A549 (cell line): ENCODE data around the gene UPB1. TPM values are rescaled to one million over a fixed set of nuclear protein-coding genes. Genes with fewer than 3 reads are reported as not detected.

Experiments
- ATAC-seq, 2 experiments: fragments of 200-7000 bp in 1 of 2; fragments of >200 bp in 1 of 2; cut with Nextera tagmentation in 1 of 2; cut with Tn5 transposase in 1 of 2; 3 replicates each; pipeline versions ENCODE4 v1.8.0 to v1.9.1; 2018 to 2020; ENCODE audit warnings: mild to moderate bottlenecking in 1 of 2, moderate library complexity in 1 of 2
- CTCF ChIA-PET: fragments of 300-600 bp; sonication (Branson Sonifier 250); formaldehyde crosslinking; extraction: SDS; loops from one replicate; lab custom pipeline; 2021; ENCODE audit warnings: antibody characterized with exemption, inconsistent platforms; lab: Yijun Ruan, JAX
- POLR2A ChIA-PET: fragments of 350-600 bp; formaldehyde crosslinking; extraction: SDS; loops from one replicate; lab custom pipeline; 2021; ENCODE audit warnings: antibody characterized with exemption, inconsistent platforms; lab: Yijun Ruan, JAX
- DNase-seq, 2 experiments: peaks; one replicate each; pipeline versions ENCODE4 v3.0.0 to v3.0.0-alpha.2; 2011 to 2016; ENCODE audit warnings: low read depth in 1 of 2, low spot score in 1 of 2
- FAIRE-seq: peaks from 2 replicates; lab custom pipeline; 2011; peaks lifted over from hg19 to GRCh38; lab: Jason Lieb, UNC
- H3K27ac ChIP-seq, 2 experiments: fragments of >200 bp; sonication (Bioruptor Twin); formaldehyde crosslinking; 3 replicates each; pipeline ENCODE4 v1.5.1; 2016 to 2017
- H3K4me1 ChIP-seq: fragments of >200 bp; sonication (Bioruptor Twin); formaldehyde crosslinking; 3 replicates; pipeline ENCODE4 v1.6.1; 2016
- H3K4me2 ChIP-seq: fragments of >200 bp; sonication (Bioruptor Twin); formaldehyde crosslinking; 3 replicates; pipeline ENCODE4 v1.6.1; 2016
- H3K4me3 ChIP-seq: fragments of >200 bp; sonication (Bioruptor Twin); formaldehyde crosslinking; 3 replicates; pipeline ENCODE4 v1.5.1; 2016
- H3K9me3 ChIP-seq: fragments of >200 bp; sonication (Bioruptor Twin); formaldehyde crosslinking; 3 replicates; pipeline ENCODE4 v1.6.1; 2016
- BCL3 ChIP-seq: fragments of >200 bp; sonication (Bioruptor Twin); formaldehyde crosslinking; IDR thresholded peaks from 3 replicates; pipeline ENCODE4 v1.6.1; 2016
- CBX8 ChIP-seq: fragments of 200-600 bp; sonication (generic); IDR thresholded peaks from 2 replicates; pipeline ENCODE4 v1.6.1; 2016
- FOXS1 ChIP-seq: fragments of 250-450 bp; sonication (Bioruptor Pico); IDR thresholded peaks from 2 replicates; pipeline ENCODE4 v1.5.0; 2020; ENCODE audit warnings: mild to moderate bottlenecking, moderate library complexity
- GATA3 ChIP-seq: IDR thresholded peaks from 2 replicates; pipeline ENCODE4 v1.6.1; 2012; ENCODE audit warnings: borderline replicate concordance
- HDAC2 ChIP-seq: fragments of 200-600 bp; sonication (generic); IDR thresholded peaks from 2 replicates; pipeline ENCODE4 v1.6.1; 2016
- HEYL ChIP-seq: fragments of 250-450 bp; sonication (Bioruptor Pico); IDR thresholded peaks from 2 replicates; pipeline ENCODE4 v1.8.0; 2021; ENCODE audit warnings: mild to moderate bottlenecking, moderate library complexity
- HOXB5 ChIP-seq: fragments of 250-450 bp; sonication (Bioruptor Pico); IDR thresholded peaks from 2 replicates; pipeline ENCODE4 v1.5.0; 2020; ENCODE audit warnings: mild to moderate bottlenecking, moderate library complexity
- KDM1A ChIP-seq: fragments of 200-600 bp; sonication (generic); IDR thresholded peaks from 2 replicates; pipeline ENCODE4 v1.6.1; 2016; ENCODE audit warnings: low read depth, mild to moderate bottlenecking
- NFE2L2 ChIP-seq: fragments of 150-350 bp; conservative IDR thresholded peaks from 2 replicates; pipeline ENCODE4 v1.6.1; 2014; ENCODE audit warnings: low read length
- NR3C1 ChIP-seq: fragments of >200 bp; sonication (Bioruptor Twin); formaldehyde crosslinking; IDR thresholded peaks from 3 replicates; pipeline ENCODE4 v1.6.1; 2017
- POLR2AphosphoS2 ChIP-seq: conservative IDR thresholded peaks from 2 replicates; pipeline ENCODE4 v1.6.1; 2012; ENCODE audit warnings: low read length, improper control_type of control experiment, inconsistent platforms
- RNF2 ChIP-seq: fragments of 200-600 bp; sonication (generic); IDR thresholded peaks from 2 replicates; pipeline ENCODE4 v1.6.1; 2016; ENCODE audit warnings: low read depth, mild to moderate bottlenecking, antibody characterized with exemption, moderate library complexity, borderline replicate concordance
- TP53 ChIP-seq: fragments of 250-450 bp; sonication (Bioruptor Pico); IDR thresholded peaks from 2 replicates; pipeline ENCODE4 v1.5.0; 2021; ENCODE audit warnings: mild to moderate bottlenecking, moderate library complexity
- ZNF302 ChIP-seq: fragments of 250-450 bp; sonication (Bioruptor Pico); IDR thresholded peaks from 2 replicates; pipeline ENCODE4 v1.9.0; 2021; ENCODE audit warnings: inconsistent platforms, mild to moderate bottlenecking, moderate library complexity
- WGBS: methylation state at CpG from one replicate; pipeline ENCODE4 v1.1.6; 2017; ENCODE audit errors: missing lambda C conversion rate; 5-methylcytosine and 5-hydroxymethylcytosine counted together
- polyA plus RNA-seq, 4 experiments: library from polyadenylated mRNA; depleted of rRNA in 3 of 4; stranded (reverse); fragments of >200 nt; fragmentation: RNase III in 1 of 4; extraction: RNeasy Plus Mini Kit Qiagen cat#74134 plus additional on column Dnase treatment in 1 of 4; gene quantifications; 2 replicates in 3 of 4; 3 replicates in 1 of 4; pipeline ENCODE4 v1.2.3, GENCODE V29; 2011 to 2017
- TF ChIP-seq, protein P1 (sequence below): fragments of >200 bp; sonication (Bioruptor Twin); formaldehyde crosslinking; IDR thresholded peaks from 3 replicates; pipeline ENCODE4 v1.5.1; 2016
- TF ChIP-seq, protein P2 (sequence below): fragments of 150-350 bp; IDR thresholded peaks from 2 replicates; pipeline ENCODE4 v1.6.1; 2014; ENCODE audit warnings: low read depth, mild to moderate bottlenecking, low read length

UPB1 gene
- polyA plus RNA-seq, 2 of the 4 experiments (the other 2 are of a cell fraction) = 0.04 TPM; not detected in 1

- WGBS = 30% methylated on average over 1 of the region's 1 CpG
- H3K4me1 ChIP-seq = peaks cover 17% of the 10 kb centered on the region
- ChIA-PET CTCF (interaction anchor here (0.8 to 1.4 kb wide), 5 partner anchors 11 to 60 kb away, joined by 3 to 4 read pairs (median 3); no protein-coding TSS in a partner anchor), POLR2A (no interaction called here)
- no peak overlapping the region for H3K4me3 ChIP-seq
- DNase-seq = peak in 1 of 2 experiments; percentile 17
- peak overlapping the region in 1 of 2 experiments; percentile 70; a peak in 3 of 6 replicates for H3K27ac ChIP-seq
- peak; percentile 24 to 45; a peak in 3 of 6 replicates for ATAC-seq
- H3K9me3 ChIP-seq = no peaks in the 10 kb centered on the region
- FAIRE-seq = no peak
- no peak for TF ChIP-seq TP53 (CRISPR knock-in tag)
- TF ChIP-seq FOXS1 = no peak
- TF ChIP-seq, protein P1, sequence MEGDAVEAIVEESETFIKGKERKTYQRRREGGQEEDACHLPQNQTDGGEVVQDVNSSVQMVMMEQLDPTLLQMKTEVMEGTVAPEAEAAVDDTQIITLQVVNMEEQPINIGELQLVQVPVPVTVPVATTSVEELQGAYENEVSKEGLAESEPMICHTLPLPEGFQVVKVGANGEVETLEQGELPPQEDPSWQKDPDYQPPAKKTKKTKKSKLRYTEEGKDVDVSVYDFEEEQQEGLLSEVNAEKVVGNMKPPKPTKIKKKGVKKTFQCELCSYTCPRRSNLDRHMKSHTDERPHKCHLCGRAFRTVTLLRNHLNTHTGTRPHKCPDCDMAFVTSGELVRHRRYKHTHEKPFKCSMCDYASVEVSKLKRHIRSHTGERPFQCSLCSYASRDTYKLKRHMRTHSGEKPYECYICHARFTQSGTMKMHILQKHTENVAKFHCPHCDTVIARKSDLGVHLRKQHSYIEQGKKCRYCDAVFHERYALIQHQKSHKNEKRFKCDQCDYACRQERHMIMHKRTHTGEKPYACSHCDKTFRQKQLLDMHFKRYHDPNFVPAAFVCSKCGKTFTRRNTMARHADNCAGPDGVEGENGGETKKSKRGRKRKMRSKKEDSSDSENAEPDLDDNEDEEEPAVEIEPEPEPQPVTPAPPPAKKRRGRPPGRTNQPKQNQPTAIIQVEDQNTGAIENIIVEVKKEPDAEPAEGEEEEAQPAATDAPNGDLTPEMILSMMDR = no peak
- TF ChIP-seq KDM1A = no peak
- no peak for TF ChIP-seq NFE2L2
- no peak for TF ChIP-seq ZNF302
- H3K4me2 ChIP-seq = peak overlapping the region; percentile 41
Observed at GRCh38 chr22:24466716-24467328, 28.3 kb upstream of the UPB1 start.

DNA sequence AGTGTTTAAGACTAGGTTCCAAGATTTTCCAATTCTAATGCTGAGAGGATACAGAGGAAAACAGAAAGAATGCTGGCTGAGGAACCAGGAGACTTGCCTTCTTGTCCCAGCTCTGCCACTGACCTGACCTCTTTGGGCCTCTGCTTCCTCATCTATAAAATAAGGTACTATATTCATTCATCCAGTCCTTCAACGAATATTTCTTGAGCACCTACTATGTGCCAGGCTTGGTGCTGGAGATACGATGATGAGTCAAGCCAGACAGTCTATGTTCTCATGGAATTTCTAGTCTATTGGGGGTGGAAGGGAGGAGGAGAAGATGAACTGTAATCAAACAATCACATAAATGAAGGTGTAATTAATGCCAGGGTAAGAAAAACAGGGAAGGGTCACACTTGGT lies 27.8 kb upstream of the UPB1 start:
- peak overlapping the region in 1 of 2 experiments; percentile 70; a peak in 2 of 6 replicates for H3K27ac ChIP-seq
- H3K4me1 ChIP-seq = peaks cover 17% of the 10 kb centered on the region
- H3K4me3 ChIP-seq = no peak overlapping the region
- no peaks in the 10 kb centered on the region for H3K9me3 ChIP-seq
- TF ChIP-seq HEYL (no peak), HDAC2 (no peak)
- TF ChIP-seq, protein P2, sequence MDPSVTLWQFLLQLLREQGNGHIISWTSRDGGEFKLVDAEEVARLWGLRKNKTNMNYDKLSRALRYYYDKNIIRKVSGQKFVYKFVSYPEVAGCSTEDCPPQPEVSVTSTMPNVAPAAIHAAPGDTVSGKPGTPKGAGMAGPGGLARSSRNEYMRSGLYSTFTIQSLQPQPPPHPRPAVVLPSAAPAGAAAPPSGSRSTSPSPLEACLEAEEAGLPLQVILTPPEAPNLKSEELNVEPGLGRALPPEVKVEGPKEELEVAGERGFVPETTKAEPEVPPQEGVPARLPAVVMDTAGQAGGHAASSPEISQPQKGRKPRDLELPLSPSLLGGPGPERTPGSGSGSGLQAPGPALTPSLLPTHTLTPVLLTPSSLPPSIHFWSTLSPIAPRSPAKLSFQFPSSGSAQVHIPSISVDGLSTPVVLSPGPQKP = no peak
- H3K4me2 ChIP-seq = peak overlapping the region; percentile 41
- WGBS = 65% methylated on average over 2 of the region's 2 CpGs
- no peak for DNase-seq
- ChIA-PET POLR2A (no interaction called here), CTCF (interaction anchor here (0.8 to 1.2 kb wide), 2 partner anchors 35 to 60 kb away, joined by 3 read pairs; no protein-coding TSS in a partner anchor)
- no peak for FAIRE-seq
- no peak for ATAC-seq

DNA sequence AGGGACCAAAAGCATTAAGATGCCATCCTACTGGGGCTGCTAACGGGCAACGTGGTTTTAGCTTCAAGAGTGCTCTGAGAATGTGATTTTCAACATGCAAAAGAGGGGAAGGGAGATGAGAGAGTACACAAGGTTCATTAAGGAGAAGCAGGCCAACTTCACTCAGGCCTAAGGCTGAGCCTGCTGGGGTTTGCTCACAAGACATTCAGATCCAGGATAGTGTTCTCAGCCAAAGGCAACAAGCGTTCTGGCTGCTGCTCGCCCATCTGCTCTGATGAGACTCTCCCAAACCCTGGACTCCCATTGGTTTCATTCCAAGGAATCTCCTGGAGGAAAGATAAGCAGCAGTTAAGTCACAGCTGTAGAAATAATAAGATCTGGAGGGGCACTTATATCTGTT lies 23.6 kb upstream of the UPB1 start:
- no peak overlapping the region for H3K27ac ChIP-seq
- no peaks in the 10 kb centered on the region for H3K9me3 ChIP-seq
- POLR2A ChIA-PET = no interaction called here
- no peak for ATAC-seq
- peaks cover 27% of the 10 kb centered on the region for H3K4me1 ChIP-seq
- CTCF ChIA-PET = interaction anchor here (0.5 kb wide), 1 partner anchor 58 kb away, joined by 4 read pairs; no protein-coding TSS in a partner anchor
- TF ChIP-seq HOXB5 (CRISPR knock-in tag) (no peak), CBX8 (no peak), BCL3 (no peak), RNF2 (no peak), POLR2AphosphoS2 (no peak), NFE2L2 (no peak), NR3C1 (no peak), GATA3 (no peak)
- TF ChIP-seq, protein P2 = no peak
- TF ChIP-seq, all 56 proteins: peak for 0
- 92% methylated on average over 4 of the region's 4 CpGs for WGBS
- H3K4me3 ChIP-seq = no peak overlapping the region
- FAIRE-seq = no peak
- no peak overlapping the region for H3K4me2 ChIP-seq
- DNase-seq = no peak
